Neutrophil (primary cell): ENCODE measurements around the gene SLC24A4.

Experiments
- H3K27ac ChIP-seq: fragments of 200-600 bp; sonication (generic); 2 replicates; pipeline ENCODE4 v1.5.1; 2016; ENCODE audit warnings: mild to moderate bottlenecking, moderate library complexity
- H3K27me3 ChIP-seq: fragments of 200-600 bp; sonication (generic); 2 replicates; pipeline ENCODE4 v1.6.0; 2016; ENCODE audit warnings: mild to moderate bottlenecking
- H3K36me3 ChIP-seq: fragments of 200-600 bp; sonication (generic); 2 replicates; pipeline ENCODE4 v1.5.1; 2017
- H3K4me1 ChIP-seq, 2 experiments: fragments of 200-600 bp in 1 of 2; sonication (generic) in 1 of 2; 1 replicate in 1 of 2; 2 replicates in 1 of 2; pipeline versions ENCODE4 v1.5.1 to v1.6.1; 2013 to 2016; ENCODE audit warnings: low read depth in 1 of 2, low read length in 1 of 2, mild to moderate bottlenecking in 1 of 2, moderate library complexity in 1 of 2; ENCODE audit not compliant: control insufficient read depth in 1 of 2, insufficient read depth in 1 of 2
- H3K4me3 ChIP-seq, 2 experiments: fragments of 200-600 bp in 1 of 2; sonication (generic) in 1 of 2; 1 replicate in 1 of 2; 2 replicates in 1 of 2; pipeline ENCODE4 v1.5.1; 2013 to 2016; ENCODE audit warnings: low read depth in 1 of 2, low read length in 1 of 2, mild to moderate bottlenecking in 1 of 2, moderate library complexity in 1 of 2
- H3K9me3 ChIP-seq: fragments of 200-600 bp; sonication (generic); 2 replicates; pipeline ENCODE4 v1.5.1; 2016
- CTCF ChIP-seq: fragments of 200-600 bp; sonication (generic); IDR thresholded peaks from 2 replicates; pipeline ENCODE4 v1.5.1; 2016; ENCODE audit warnings: antibody characterized with exemption

The SLC24A4 gene

GRCh38 chr14:92514844-92515514, 192.0 kb downstream of the SLC24A4 start:
- no peaks in the 10 kb centered on the region for H3K27me3 ChIP-seq
- H3K4me1 ChIP-seq: peaks cover 67 to 70% of the 10 kb centered on the region in 2 experiments
- peak overlapping the region; percentile 90 for H3K27ac ChIP-seq
- H3K9me3 ChIP-seq: no peaks in the 10 kb centered on the region
- no peak for TF ChIP-seq CTCF
- H3K4me3 ChIP-seq: peak overlapping the region; percentile 89 to 93
- no peaks in the 10 kb centered on the region for H3K36me3 ChIP-seq

- Histone ChIP-seq H3K27me3 (no peaks in the 10 kb centered on the region), H3K9me3 (no peaks in the 10 kb centered on the region), H3K4me1 (peaks cover 75 to 77% of the 10 kb centered on the region in 2 experiments), H3K27ac (peak overlapping the region; percentile 90), H3K36me3 (no peaks in the 10 kb centered on the region), H3K4me3 (peak overlapping the region; percentile 89 to 93)
- no peak for TF ChIP-seq CTCF
These were observed 192.8 kb downstream of the SLC24A4 start for GRCh38 chr14:92515546-92516343.

GRCh38 chr14:92516344-92516965, 193.5 kb downstream of the SLC24A4 start:
- peak overlapping the region in 1 of 2 experiments; percentile 89 for H3K4me3 ChIP-seq
- no peaks in the 10 kb centered on the region for H3K9me3 ChIP-seq
- no peaks in the 10 kb centered on the region for H3K36me3 ChIP-seq
- no peaks in the 10 kb centered on the region for H3K27me3 ChIP-seq
- H3K27ac ChIP-seq: peak overlapping the region; percentile 90
- TF ChIP-seq CTCF: no peak
- H3K4me1 ChIP-seq: peaks cover 81 to 84% of the 10 kb centered on the region in 2 experiments

- no peak for TF ChIP-seq CTCF
- Histone ChIP-seq H3K4me1 (peaks cover 85 to 86% of the 10 kb centered on the region in 2 experiments), H3K9me3 (no peaks in the 10 kb centered on the region), H3K27ac (peak overlapping the region; percentile 90), H3K36me3 (no peaks in the 10 kb centered on the region), H3K4me3 (no peak overlapping the region), H3K27me3 (no peaks in the 10 kb centered on the region)
These were observed 194.1 kb downstream of the SLC24A4 start for GRCh38 chr14:92516966-92517506.

- H3K4me1 ChIP-seq: peaks cover 81 to 86% of the 10 kb centered on the region in 2 experiments
These were observed 194.8 kb downstream of the SLC24A4 start for GRCh38 chr14:92517761-92518160.

More at GRCh38 chr14:92517761-92518160, 194.8 kb downstream of the SLC24A4 start:
- peak overlapping the region; percentile 90 for H3K27ac ChIP-seq
- no peaks in the 10 kb centered on the region for H3K36me3 ChIP-seq
- H3K27me3 ChIP-seq: no peaks in the 10 kb centered on the region
- no peak for TF ChIP-seq CTCF
- H3K4me3 ChIP-seq: no peak overlapping the region
- no peaks in the 10 kb centered on the region for H3K9me3 ChIP-seq
